GM18499 (cell line): ENCODE results near the gene CRYGD.

ENCODE experiments used
- ATAC-seq: cut with Tn5 transposase; IDR thresholded peaks from one replicate; pipeline ENCODE4 v1.9.1; 2021; ENCODE audit warnings: moderate number of reproducible peaks; ENCODE audit not compliant: insufficient read depth, unreplicated experiment

The CRYGD gene

GRCh38 chr2:208092093-208092832, 32.1 kb downstream of the CRYGD start:
- ATAC-seq = no peak

- ATAC-seq = no peak
Observed at GRCh38 chr2:208090420-208090819, 33.9 kb downstream of the CRYGD start.

- ATAC-seq = no peak
Observed at GRCh38 chr2:208086029-208086428, 38.3 kb downstream of the CRYGD start.

GRCh38 chr2:208083807-208084206, 40.5 kb downstream of the CRYGD start:
- ATAC-seq = no peak

DNA sequence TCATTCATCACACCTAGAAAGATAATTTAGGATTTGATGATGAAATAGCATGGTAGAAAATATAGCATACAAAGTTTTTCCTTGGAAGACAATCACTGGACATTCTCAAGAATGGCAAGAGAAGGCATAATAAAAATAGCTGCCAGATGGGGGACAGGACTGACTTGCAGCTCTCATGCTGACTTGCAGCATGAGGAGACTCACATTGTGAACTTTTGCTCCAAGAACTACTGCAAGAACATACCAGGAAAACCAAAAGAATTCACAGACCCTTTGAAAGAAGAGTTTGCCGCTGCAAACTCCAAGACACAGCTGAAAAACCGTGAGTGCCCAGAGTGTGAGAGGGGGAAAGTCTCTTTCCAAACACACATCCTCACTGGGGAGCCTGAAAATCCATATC, 47.0 kb downstream of the CRYGD start:
- no peak for ATAC-seq

GRCh38 chr2:208074610-208075356, 49.5 kb downstream of the CRYGD start:
- no peak for ATAC-seq

DNA sequence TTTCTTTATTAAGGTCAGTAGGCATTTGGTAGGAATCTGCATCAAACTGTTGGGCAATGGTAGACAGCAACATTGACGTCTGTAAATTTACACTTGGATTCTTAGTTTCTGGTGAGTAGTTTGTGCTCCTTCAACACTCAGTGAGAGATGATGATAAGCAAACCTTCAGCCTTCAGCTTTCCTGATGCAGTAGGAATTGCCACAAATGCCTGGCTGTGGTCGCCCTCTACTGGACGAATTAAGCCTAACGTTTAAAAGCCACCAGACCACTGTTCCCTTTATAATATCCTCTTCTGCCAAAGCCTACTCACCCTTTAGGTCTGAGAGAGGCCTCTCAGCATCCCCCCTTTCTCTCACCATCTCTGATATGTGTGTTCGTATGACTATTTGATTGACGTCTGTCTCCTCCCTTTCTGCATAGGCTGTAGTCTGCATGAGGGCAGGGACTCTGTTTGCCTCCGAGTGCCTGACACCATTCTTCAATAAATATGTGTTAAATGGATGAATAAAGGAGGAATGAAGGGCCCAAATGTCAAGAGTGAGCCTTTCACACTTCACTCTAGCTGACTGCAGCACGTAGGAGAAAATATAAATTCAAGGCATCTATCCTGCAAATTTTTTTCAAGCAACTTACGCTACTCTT, 52.0 kb downstream of the CRYGD start:
- no peak for ATAC-seq
